Activated T-cell treated with anti-CD3 and anti-CD28 coated beads, Interleukin-2, amount 50 U/mL, for 1 hour (primary cell): ENCODE data around the gene CFAP43.
A peak's percentile ranks its signal among the peaks of the same experiment; 100 is the strongest.
"Not testable (repeated sequence)": the region's sequence is repeated elsewhere in the genome, so short reads cannot be mapped to it uniquely, and the experiment has no call there.

ENCODE experiments used
- DNase-seq: peaks from one replicate; pipeline ENCODE4 v3.0.0-alpha.2; 2020

Gene CFAP43

GRCh38 chr10:104218751-104219150, 13.4 kb downstream of the CFAP43 start:
- DNase-seq: no peak

- no peak for DNase-seq
Observed at GRCh38 chr10:104216631-104217030, 15.5 kb downstream of the CFAP43 start.

- DNase-seq: no peak
Observed at GRCh38 chr10:104209575-104210198, 22.5 kb downstream of the CFAP43 start.

- DNase-seq: no peak
Observed at GRCh38 chr10:104208730-104209129, 23.4 kb downstream of the CFAP43 start.

- no peak for DNase-seq
Observed at GRCh38 chr10:104202231-104202630, 29.9 kb downstream of the CFAP43 start.

GRCh38 chr10:104201636-104202035, 30.5 kb downstream of the CFAP43 start:
- no peak for DNase-seq

GRCh38 chr10:104199567-104199966, 32.6 kb downstream of the CFAP43 start:
- no peak for DNase-seq

GRCh38 chr10:104197364-104197763, 34.8 kb downstream of the CFAP43 start:
- no peak for DNase-seq

- DNase-seq: no peak
Observed at GRCh38 chr10:104195706-104196105, 36.5 kb downstream of the CFAP43 start.

GRCh38 chr10:104193787-104194186, 38.4 kb downstream of the CFAP43 start:
- no peak for DNase-seq

- no peak for DNase-seq
Observed at GRCh38 chr10:104190695-104191094, 41.5 kb downstream of the CFAP43 start.

GRCh38 chr10:104183682-104184081, 48.5 kb downstream of the CFAP43 start:
- no peak for DNase-seq

- DNase-seq: not testable (repeated sequence)
Observed at GRCh38 chr10:104174136-104174535, 58.0 kb downstream of the CFAP43 start.

- DNase-seq: peak; percentile 26
Observed at GRCh38 chr10:104170610-104171254, 61.4 kb downstream of the CFAP43 start.

- DNase-seq: no peak
Observed at GRCh38 chr10:104155591-104155990, 76.6 kb downstream of the CFAP43 start.

- no peak for DNase-seq
Observed at GRCh38 chr10:104151737-104152136, 80.4 kb downstream of the CFAP43 start.

- DNase-seq: no peak
Observed at GRCh38 chr10:104150139-104150538, 82.0 kb downstream of the CFAP43 start.

GRCh38 chr10:104146882-104147281, 85.3 kb downstream of the CFAP43 start:
- DNase-seq: no peak

GRCh38 chr10:104144931-104145330, 87.2 kb downstream of the CFAP43 start:
- no peak for DNase-seq

- no peak for DNase-seq
Observed at GRCh38 chr10:104143829-104144228, 88.3 kb downstream of the CFAP43 start.

GRCh38 chr10:104142081-104142480, 90.1 kb downstream of the CFAP43 start:
- no peak for DNase-seq

- DNase-seq: no peak
Observed at GRCh38 chr10:104139221-104139620, 92.9 kb downstream of the CFAP43 start.

GRCh38 chr10:104138131-104138530, 94.0 kb downstream of the CFAP43 start:
- no peak for DNase-seq

GRCh38 chr10:104130041-104130440, 102.1 kb downstream of the CFAP43 start:
- no peak for DNase-seq

- no peak for DNase-seq
Observed at GRCh38 chr10:104128214-104128613, 104.0 kb downstream of the CFAP43 start.
